ENCODE results near the gene CDK2AP2.

- no peak for TF ChIP-seq EZH2 (IDR thresholded peaks at IDR 0.05; ENCODE audit: borderline replicate concordance, control insufficient read depth, low read depth, low read length)
- no peak for TF ChIP-seq TCF12 (IDR thresholded peaks at IDR 0.05; ENCODE audit: low read depth, low read length)
Observed at GRCh38 chr11:67463186-67463585, 44.8 kb downstream of the CDK2AP2 start.

Data from GM12878 (cell line).